HG02981 (cell line): Measurements from ENCODE around the gene PTPRG.

Experiments used
- ATAC-seq: cut with Tn5 transposase; IDR thresholded peaks from one replicate; pipeline ENCODE4 v1.9.1; 2021; ENCODE audit warnings: mild to moderate bottlenecking, moderate library complexity; ENCODE audit not compliant: unreplicated experiment

PTPRG gene

DNA sequence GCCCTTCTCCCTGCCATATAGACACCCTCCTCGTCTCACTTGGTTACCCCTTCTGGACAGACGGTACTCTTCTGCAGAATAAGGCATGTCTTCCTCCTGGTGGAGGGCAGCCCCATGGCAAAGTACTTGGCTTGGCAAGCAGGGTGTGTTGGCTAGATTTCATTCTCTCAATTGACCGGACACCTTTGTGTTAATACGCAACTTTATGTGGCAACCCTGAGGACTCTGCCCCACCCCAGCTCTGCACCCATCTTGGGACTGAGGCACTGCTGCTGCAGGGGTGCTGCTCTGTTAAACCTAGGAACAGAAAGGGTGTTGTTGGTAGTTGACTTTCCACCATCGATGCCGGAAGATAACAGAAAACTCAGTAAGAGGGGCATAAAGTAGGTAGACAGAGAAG is 55.2 kb downstream of the PTPRG start:
- no peak for ATAC-seq

- no peak for ATAC-seq
Observed at GRCh38 chr3:61617041-61617440, 55.7 kb downstream of the PTPRG start.

- ATAC-seq, result no peak
Observed at GRCh38 chr3:61617651-61618050, 56.3 kb downstream of the PTPRG start.

DNA sequence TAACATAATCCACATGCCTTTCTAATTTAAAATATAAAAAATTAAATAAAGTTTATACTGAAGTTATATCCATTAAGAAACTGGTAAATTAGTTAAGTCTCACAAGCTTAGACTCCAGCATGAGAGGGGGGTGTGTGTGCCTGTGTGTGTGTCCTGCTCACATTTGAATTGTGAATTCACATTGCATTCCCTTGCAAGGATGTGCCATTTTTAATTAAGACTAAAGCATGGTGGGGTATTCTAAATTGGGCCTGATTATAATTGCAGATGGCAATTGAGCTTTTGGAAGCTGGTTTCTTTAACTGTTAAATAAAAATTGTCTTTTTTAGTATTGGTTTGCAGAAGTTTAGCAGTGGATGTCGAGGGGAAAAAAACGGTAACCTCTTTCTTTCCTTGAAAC is 56.9 kb downstream of the PTPRG start:
- ATAC-seq, result no peak

DNA sequence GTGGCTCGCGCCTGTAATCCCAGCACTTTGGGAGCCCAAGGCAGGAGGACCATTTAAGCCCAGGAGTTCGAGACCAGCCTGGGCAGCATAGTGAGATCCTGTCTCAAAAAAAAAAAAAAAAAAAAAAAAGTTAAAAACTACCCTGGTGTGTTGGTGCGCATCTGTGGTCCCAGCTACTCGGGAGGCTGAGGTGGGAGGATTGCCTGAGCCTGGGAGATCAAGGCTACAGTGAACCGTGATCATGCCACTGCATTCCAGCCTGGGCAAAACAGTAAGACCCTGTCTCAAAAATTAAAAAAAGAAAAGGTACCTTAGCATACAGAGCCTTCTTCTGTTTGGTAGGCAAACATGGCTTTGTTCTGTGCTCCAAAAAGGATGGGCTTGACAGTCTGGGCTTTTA is 57.5 kb downstream of the PTPRG start:
- ATAC-seq, result no peak

- no peak for ATAC-seq
Observed at GRCh38 chr3:61620073-61620472, 58.7 kb downstream of the PTPRG start.

- ATAC-seq, result no peak
Observed at GRCh38 chr3:61624300-61624699, 62.9 kb downstream of the PTPRG start.

GRCh38 chr3:61625429-61625828 is 64.1 kb downstream of the PTPRG start:
- ATAC-seq, result no peak

GRCh38 chr3:61626484-61626883 is 65.1 kb downstream of the PTPRG start:
- ATAC-seq, result no peak

DNA sequence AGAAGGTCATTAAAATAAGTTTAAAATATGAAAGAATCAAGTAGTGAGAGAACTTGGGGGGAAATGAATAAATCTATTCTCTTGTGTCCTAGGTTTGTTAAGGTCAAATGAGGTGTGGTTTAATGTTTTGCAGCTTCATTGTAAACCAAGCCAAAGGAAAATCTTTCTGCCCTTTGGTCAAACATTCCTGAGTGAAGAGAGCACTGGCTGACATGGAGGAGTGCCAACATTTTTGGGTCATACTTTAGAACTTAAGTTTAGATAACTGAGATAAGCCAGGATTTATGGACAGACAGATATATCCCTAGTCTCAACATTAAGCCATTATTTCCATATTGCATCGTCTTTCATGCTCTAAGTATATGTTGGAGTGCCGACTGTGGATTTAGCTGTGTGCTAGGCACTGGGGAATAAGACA is 66.4 kb downstream of the PTPRG start:
- no peak for ATAC-seq

- no peak for ATAC-seq
Observed at GRCh38 chr3:61628636-61629035, 67.3 kb downstream of the PTPRG start.

DNA sequence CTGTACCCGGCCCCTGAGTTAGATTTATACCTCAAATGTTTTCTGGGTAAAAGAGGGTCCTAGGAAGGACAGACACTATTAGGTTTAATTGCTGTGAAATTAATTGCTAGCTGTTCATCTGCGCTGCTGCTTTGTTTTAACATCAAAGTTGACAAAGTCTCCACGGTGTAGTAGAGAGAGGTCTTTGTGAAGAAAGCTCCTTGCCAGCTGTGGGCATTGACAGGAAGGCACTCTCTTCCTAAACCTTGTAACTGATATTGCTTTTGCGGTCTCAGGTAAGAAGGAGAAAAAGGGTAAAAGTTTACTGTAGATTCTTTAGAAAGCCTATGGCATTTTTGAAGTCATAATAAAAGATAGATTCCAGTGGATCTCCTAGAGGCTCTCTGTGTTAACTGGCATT is 68.1 kb downstream of the PTPRG start:
- ATAC-seq, result no peak

DNA sequence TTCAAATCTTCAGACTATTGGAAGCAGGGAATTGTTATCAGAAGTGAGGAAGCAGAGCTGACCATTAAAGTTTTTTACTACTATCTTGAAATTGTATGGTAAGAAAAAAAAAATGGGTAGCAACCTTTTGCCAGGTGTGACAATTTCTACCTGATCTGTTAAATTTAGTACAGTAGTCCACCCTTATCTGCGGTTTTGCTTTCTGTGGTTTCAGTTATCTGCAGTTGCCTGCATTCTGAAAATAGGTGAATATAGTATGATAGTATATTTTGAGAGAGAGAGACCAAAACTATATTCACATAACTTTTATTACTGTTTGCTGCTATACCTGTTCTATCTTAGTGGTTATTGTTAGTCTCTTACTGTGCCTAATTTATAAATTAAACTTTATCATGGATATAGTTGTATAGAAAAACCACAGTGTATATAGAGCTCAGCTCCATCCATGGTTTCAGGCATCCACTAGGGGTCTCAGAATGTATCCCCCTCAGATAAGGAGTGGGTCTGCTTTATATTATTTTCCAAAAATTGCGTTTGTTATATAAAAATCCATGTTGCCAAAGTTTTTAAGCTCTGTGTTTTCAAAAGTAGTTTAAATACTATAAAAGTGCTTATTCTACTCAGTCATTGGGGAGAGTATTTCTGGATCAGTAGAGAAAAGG is 69.9 kb downstream of the PTPRG start:
- no peak for ATAC-seq

- no peak for ATAC-seq
Observed at GRCh38 chr3:61632568-61633175, 71.3 kb downstream of the PTPRG start.

DNA sequence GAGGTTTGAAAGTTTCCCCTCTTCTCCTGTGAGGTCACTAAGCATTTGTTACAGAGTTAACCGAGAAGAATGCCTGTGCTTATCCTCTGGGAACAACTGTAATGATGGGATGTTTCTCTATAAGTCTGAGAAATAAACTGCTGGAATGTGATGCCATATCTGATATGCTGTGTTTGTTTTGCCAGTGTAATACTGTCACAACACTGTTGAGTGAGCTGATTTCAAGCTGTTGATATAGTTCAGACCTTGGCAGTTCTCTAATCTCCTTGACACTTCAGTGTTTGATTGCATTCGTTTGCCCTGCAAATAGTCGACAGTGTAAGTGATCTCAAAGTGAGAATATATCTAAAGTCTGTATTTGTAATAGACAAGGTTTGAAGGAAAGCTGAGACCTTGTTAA is 73.3 kb downstream of the PTPRG start:
- ATAC-seq, result no peak

GRCh38 chr3:61637088-61638051 is 76.0 kb downstream of the PTPRG start:
- peak; percentile 87 for ATAC-seq

DNA sequence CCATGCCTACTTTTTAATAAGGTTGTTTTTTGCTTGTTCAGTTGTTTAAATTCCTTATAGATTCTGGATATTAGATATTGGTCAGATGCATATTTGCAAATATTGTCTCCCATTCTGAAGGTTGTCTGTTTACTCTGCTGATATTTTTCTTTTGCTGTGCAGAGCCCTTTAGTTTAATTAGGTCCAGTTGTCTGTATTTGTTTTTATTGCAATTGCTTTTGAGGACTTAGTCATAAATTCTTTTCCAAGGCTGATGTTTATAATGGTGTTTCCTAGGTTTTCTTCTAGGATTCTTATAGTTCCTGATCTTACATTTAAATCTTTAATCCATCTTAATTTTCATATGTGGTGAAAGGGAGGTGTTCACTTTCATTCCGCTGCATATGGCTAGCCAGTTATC is 77.4 kb downstream of the PTPRG start:
- no peak for ATAC-seq

- no peak for ATAC-seq
Observed at GRCh38 chr3:61639991-61640390, 78.6 kb downstream of the PTPRG start.

DNA sequence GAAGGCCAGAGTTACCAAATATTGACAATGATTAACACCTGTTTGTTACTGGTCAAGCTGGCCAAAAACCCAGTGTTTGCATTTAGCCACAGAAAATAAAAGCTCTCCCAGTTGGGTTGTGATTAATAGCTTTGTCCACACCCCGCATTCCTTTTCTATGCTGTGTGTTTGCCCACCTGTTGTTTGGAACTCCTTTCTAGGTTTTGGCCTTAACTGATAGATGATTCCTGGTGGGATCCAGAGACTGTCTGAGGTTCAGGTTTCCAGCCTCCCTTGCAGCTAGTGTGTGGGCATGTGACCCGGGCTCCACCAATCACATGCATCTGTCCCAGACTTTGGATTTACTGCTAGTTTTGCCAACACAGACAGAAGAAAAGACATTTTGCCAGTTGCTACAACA is 83.8 kb downstream of the PTPRG start:
- no peak for ATAC-seq

DNA sequence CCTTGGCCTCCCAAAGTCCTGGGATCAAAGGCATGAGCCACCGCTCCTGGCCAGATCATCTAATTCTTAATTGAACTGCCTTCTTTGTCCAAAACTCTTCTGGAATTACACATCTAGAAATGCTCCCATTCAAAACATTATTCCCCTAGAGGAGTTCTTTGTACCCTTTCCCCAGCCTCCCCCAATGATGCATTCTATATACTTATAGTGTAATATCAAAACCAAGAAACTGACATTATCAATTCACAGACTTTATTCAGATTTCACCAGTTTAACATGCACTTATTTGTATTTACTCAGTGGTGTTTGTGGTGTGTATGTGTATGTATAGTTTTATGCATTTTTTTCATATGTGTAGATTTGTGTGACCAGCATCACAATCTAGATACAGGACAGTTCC is 85.0 kb downstream of the PTPRG start:
- ATAC-seq, result no peak

- no peak for ATAC-seq
Observed at GRCh38 chr3:61646851-61647525, 85.6 kb downstream of the PTPRG start.
